Measurements from ENCODE around the gene TALDO1. TPM values are rescaled to one million over a fixed set of nuclear protein-coding genes. Genes with fewer than 3 reads are reported as not detected.

The TALDO1 gene
- total RNA-seq: 79.3 TPM

DNA sequence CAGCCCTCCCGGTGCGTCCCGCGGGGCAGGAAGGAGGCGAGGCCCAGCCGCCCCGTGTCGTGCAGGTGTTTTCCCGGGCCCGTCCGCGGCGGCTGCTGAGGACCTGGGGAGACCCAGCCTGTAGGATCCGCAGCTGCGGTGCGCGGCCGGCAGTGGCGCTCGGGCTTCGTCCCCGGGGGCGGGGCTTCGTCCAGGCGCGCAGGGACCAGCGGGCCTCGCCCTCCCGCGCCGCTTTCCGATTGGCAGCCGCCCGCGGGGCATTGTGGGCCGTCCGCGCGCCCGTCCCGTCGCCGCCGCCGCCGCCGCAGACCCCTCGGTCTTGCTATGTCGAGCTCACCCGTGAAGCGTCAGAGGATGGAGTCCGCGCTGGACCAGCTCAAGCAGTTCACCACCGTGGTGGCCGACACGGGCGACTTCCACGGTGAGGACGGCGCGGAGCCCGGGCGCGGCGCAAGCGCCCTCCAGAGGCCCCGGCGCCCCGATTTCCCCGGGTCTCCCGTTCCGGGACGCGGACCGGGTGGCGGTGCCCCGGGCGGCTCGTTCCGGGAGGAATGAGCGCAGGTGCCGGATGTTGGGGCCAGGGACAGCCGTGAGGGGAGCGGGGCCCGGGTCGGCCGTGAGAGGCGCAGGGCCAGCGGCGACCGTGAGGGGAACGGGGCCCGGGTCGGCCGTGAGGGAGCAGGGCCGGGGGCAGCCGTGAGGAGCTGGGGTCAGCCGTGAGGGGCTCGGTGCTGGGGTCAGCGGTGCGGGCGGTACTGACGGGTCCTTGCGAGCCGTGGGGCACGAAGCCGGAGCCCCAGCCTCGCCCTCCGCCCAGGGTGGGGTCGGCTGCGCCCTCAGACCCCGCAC is at the start of gene TALDO1:
TSS of gene TALDO1 (plus strand) at position 307 of the 849 bp plus-strand sequence. CDS start at position 325, 18 bp downstream.
- DNase-seq: peak; percentile 95

DNA sequence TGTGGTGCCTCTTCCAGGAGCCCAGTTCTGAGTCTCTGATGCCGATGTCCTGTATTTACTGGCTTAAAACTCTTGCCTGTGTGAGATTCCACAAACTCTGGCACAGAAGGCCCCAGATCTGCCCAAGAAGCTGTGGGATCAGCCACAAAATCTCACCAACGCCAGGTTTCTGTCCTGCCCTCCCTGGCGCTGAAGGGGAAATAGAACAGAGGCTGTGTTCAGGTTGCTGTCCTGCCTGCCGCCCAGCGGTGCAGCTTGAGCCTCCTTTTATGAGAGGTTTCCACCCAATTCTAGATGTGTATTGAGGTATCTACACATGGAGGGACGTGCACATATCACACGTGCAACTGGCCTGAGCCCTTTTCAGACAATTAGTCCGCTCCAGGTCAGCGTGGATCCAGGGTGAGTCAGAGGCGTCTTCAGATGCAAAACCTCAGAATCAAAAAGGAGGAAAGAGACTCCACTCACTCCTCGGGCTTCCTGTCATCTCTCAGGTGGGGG is 49.4 kb upstream of the TALDO1 start:
- no peak for DNase-seq

DNA sequence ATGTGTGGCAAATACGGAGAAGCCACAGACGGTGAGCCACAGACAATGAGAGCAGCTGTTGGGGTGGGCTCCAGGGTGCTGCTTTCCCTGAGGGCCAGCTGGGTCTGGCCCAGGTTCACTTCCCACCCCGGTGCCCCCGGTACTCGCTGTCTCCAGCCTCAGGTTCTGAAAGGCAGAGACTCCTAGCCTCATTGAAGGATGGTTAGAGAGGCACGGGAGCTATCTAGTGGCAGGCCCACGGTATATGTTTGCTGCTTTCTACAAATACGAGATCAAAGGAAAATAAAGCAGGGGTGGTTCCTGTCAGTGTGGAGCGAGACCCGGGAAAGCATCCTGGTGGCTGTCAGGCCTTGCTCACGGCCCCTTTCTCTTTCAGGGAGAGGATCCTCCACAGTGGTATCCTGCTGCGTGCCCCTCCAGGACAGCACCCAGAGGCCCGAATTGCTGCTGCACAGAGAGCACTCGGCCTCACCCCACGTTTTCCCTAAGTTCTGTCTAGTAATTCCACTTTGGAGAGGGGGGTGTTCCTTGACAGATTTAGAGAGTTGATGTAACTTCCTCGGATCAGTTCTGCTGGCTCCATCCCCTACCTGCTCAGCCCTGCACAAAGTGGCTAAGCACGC is 48.7 kb upstream of the TALDO1 start:
- DNase-seq: no peak

DNA sequence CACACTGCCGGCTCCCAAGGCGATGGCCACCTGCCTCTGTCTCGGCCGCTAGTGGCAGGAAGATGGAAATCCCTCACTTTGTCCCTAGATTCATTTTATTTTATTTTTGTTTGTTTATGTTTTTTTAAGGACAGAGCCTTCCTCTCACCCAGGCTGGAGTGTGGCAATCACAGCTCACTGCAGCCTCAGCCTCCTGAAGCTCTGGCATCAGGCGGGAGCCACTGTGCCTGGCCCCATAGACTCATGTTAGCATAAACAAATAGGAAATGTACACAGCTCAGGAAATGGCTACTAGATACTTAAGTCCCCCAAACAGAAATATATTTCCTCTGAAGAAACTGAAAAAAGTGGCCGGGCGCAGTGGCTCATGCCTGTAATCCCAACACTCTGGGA is 48.2 kb upstream of the TALDO1 start:
- no peak for DNase-seq

DNA sequence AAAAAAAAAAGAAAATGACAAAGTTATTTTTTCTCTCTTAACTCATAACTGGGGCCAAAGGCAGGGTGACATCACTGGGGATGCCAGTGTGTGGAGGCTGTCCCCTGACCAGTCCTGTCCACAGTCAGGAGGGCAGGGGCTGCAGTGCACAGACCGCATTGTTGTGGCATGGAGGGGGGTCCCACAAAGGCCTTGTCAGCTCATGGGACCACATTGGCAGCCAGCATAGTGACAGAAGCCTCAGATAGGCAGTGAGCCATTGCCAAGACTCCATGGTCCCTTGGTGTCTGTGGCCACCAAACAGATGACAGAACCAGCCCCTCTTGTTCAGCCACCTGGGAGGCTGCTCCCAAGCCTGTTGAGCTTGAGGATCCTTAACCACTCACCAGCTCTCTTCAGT is 47.5 kb upstream of the TALDO1 start:
- DNase-seq: no peak

DNA sequence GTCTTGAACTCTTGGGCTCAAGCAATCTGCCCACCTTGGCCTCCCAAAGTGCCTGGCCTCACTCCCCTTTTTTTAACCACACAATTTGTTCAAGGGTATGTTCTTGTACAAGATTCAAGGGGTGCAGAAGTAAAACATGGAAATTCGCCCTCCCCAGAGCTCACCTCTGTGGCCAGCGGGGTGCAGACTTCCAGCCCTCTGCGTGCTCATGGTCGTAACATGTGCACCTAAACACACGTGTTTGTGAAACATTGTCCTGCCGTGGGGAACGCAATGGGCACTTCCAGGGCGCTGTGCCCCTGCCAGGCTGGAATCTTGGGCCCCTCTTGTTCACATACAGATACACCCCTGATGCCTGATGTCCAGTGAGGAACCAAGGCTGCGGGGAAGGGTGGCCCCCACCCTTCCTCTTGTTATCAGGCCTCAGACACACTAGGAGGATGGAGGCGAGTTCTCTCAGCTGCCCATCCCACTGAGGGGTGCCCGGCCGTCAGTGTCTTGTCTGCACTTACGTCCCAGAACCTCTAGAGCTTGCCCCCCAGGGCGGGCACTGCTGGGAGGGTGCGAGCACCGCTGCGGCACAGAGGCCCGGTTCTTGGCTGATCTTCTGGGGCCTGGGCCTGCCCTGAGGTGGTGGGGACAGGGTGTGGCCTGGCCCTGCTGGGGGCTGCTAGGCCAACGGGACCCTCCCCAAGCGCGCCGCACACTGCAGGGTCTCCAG is 45.4 kb upstream of the TALDO1 start:
- DNase-seq: no peak

DNA sequence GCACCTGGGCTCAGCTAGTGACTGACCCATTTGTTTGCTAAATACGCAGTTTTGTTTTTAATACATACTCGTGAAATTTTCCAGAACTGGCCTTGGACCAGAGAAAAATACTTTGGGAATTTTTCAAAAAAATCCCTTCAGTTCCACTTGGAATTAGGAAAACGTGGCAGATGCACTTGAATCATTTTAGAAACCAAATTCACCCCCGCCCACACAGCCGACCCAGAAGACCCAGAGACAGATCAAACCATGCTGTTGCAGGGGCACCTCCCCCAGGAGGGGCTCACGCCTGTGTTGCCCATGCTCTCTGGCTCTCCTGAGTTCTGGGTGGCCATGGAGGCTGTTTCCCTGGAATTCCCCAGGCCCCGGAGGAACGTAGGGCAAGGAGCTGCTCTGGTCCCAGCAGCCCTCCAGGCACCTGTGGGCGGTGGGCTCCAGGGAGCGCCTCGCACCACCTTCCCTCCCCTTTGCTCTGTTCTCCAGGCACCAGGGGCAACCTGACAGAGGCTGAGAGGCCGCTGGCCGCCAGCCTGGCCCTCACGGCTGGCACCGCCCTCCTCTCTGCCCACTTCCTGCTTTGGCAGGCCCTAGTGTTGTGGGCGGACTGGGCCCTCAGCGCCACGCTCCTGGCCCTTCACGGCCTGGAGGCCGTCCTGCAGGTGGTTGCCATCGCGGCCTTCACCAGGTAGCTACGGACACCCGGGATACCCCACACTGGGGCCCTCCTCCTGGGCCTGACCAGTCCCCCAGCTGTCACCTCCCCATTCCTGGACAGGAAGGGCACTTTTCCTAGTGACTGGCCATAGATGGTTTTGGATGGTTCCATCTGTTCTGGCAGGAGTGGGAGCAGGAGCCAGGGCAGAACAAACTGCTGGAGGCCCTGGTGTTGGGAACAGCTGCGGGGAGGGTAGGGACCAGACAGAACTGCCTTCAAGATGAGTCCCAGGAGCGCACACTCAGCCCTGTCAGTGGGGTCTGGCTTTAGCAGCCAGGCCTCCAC is 44.5 kb upstream of the TALDO1 start:
- no peak for DNase-seq

DNA sequence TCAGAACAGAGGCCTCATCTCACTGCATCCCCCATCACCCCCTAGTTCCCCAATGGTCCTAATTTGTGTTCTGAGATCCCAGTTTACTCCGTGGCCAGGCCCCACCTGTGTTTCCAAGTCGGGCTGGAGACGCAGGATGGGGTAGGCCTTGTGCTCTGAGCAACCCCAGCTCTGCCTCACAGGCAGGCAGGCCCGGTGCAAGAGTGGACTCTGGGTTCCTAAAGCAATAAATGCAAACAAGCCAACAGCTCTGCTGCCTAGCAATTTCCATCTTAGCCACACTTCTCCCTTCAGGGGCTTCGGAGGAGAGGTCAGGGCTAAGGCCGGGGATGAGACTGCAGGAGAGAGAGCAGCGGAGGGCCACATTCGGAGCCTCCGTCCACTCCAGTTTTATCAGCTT is 43.8 kb upstream of the TALDO1 start:
- DNase-seq: no peak

DNA sequence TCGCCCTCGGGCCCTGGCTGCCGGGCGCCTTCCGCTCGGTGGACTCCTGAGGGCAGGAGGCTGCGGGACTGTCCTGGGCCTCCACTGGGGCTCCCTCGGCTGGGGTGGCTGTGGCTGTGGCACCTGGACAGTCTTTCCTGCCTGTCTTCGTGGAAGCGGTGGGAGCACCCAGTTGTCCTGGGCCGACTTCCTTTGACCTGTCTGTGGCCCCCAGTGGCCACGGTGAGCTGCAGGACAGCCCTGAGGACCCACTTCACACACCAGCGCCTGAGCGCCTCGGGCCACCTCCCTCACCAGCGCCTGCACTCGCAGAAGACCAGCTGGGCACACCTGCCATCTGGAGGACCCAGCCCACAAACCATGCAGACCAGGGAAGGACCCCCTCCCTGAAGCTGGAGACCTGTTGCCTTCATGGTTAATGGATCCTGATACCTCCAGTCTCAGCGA is 43.0 kb upstream of the TALDO1 start:
- no peak for DNase-seq

DNA sequence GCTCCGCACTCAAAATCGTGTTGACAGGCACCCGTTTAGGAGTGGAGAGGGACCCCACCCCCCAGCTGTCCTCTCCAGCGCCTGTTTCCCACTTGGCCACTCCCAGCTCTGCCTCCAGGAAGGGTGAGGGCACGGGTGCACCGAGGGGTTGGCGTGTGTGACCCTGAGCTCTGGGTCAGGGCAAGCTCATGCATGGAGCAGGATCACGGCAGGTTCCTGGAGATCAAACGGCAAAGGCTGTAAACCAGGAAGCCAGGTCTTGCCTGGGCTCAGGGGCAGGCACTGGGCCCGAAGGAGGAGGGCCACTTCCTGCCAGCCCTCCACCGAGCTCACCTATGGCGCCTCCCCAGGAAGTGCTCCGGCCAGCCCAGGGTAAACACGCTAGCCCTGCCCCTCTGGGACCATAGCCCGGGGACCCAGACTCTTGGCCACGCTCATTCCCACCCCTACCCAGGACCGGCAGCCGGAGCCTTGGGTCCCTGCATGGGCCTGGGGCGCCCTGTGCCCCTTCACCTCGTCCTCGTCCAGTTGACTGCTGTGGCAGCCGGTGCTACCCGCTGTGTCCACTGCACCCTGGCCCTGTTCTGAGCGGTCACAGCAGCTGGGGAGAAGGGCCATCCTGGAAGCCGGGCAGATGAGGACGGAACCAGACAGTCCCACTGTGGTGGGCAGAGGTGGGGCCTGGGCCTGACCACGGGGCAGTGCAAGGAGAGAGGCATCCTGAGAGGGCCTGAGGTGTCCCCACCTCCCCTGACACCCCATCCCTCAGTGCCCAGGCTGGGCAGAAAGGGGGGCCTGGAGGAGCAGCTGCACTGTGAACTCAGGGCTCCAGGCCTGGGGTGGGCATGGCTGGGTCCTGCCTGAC is 42.3 kb upstream of the TALDO1 start:
- DNase-seq: no peak

DNA sequence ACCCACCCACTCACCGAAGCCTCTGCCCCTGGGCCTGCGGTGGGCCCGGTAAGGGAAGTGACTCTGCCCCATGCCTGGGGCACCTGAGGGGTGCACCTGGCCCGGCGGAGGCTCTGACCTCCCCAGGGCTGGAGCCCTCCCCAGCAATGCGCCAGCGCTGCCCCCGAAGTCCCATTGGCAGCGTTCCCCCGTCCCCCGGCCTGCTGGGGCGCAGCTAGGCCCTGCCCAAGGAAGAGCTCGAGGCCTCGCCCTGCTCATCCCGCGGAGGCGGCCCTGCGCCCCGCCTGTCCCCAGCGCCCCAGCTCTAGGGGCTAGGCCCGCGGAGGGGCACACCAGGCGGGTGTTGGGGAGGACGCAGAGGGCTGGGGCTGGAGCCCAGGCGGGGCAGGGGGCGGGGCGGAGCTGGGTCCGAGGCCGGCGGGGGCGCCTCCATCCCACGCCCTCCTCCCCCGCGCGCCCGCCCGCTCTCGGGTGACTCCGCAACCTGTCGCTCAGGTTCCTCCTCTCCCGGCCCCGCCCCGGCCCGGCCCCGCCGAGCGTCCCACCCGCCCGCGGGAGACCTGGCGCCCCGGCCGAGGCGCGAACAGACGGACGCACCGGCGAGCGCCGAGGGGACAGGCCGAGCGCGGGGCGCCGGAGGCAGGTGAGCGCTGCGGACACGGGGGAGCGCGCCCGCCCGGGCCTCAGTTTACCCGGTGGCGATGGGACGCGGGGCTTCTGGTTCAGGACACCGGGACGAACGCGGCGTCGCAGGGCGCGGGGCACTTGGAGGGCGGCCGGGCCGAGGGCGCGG is 41.4 kb upstream of the TALDO1 start, which contains the start of gene EPS8L2:
TSS of gene EPS8L2 (plus strand) at position 586 of the 793 bp plus-strand sequence. CDS start 3,177 bp downstream, outside the sequence.
- DNase-seq: no peak

DNA sequence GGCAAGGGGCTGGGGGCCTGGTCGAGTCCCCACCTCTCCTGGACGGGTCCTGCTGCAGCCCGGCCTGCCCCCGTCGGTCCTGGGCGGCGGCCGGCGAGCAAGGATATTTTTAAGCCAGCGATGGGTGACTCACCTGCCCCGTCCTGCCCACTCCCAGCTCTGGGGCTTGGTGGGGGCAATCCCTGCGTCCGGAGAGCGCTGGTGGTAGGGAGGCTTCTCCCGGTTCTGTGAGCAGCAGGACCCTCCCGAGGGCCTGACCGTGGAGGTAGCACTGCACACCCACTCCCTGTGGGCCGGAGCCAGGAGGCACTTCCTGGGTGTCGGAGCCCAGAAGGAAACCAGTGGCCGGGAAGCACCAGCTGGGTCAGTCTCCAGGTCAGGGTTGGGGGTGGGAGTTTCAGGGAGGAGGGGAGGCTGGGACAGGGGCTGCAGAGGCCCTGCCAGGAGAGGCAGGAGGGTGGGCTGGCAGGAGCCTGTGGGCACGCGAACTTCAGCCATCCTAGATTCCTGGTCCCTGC is 40.8 kb upstream of the TALDO1 start:
- no peak for DNase-seq

DNA sequence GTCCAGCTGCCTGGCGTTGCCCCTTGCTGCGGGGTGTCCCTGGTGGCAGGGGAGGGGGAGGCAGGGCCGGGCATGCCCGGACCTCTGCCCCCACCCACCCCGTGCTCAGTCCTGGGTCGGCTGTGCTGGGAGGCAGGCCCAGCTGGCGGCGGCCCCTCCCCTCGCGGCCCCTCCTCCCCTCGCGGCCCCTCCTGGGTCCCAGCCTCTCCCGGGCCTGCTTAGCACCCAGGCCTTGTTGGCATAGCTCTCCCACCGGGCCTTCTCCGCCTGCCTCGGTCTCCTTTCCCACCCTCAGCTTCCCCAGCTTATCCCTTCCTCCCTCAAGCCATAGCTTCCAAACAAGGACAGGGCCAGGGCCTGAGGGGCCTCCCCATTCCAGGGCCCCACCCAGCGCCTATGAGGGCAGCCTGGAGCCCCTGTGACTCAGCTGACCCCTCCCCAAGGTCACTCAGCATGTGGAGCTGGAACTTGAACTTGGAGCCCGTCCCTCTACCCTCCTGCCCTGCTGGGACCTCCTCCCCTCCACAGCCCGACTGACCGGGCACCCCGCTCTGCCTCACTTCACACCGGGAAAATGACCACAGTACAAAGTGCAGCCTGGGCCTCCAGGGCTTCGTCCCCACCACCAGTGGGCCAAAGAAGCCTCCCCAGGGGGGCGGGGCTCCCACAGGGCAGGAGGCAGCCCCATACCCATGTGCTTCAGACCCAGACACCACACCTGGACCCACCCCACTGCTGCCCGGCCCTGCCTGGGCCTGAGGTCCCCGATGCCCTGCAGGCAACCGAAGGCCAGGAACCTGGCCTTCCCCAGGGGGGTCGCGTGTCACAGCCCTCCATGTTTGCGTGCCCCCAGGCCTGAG is 40.1 kb upstream of the TALDO1 start:
- DNase-seq: no peak

DNA sequence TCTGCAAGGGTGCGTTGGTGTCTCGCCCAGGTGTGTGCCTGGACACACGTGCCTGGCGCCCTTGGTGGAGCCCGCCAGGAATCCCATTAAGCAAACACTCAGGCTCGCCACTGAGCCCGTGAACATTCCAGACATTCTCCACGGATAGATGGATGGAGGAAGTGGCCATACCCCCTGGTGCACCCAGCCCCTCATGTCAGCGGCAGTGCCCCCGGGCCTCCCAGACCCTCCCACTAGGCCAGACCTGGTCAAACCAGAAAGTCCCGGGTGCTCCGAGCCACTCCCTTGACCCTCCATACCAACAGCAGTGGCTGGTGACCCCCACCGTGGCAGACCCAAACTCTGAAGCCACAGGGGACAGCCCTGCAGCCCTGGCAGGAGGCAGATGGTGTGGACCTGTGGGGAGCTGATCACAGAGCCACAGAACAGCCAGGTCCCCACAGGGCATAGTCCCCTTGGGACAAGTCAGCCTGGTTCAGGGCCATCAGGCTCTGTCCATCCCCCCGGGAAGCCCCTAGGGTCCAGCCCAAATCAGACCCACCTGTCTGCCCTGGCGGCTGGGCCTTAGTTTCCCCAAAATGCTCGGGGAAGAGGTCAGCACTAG is 39.3 kb upstream of the TALDO1 start:
- no peak for DNase-seq

DNA sequence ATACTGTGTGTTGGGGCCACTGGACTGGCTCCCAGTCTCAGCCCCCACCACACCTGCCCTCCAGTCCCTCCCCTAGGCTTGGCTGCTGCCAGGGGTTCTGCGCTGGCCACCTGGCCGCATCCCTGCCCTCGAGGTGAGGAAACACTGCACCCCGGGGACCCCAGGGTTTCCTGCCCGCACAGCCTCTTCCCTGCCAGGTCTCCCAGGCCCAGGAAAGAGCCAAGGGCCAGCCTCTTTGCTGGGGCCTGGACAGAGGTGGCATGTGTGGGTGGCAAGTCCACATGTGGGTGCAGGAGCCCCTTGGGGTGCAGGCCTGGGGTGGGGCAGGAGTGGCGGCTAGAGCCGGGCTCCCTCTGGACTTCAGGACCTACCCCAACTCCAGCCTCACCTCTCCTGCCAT is 38.8 kb upstream of the TALDO1 start:
- no peak for DNase-seq

DNA sequence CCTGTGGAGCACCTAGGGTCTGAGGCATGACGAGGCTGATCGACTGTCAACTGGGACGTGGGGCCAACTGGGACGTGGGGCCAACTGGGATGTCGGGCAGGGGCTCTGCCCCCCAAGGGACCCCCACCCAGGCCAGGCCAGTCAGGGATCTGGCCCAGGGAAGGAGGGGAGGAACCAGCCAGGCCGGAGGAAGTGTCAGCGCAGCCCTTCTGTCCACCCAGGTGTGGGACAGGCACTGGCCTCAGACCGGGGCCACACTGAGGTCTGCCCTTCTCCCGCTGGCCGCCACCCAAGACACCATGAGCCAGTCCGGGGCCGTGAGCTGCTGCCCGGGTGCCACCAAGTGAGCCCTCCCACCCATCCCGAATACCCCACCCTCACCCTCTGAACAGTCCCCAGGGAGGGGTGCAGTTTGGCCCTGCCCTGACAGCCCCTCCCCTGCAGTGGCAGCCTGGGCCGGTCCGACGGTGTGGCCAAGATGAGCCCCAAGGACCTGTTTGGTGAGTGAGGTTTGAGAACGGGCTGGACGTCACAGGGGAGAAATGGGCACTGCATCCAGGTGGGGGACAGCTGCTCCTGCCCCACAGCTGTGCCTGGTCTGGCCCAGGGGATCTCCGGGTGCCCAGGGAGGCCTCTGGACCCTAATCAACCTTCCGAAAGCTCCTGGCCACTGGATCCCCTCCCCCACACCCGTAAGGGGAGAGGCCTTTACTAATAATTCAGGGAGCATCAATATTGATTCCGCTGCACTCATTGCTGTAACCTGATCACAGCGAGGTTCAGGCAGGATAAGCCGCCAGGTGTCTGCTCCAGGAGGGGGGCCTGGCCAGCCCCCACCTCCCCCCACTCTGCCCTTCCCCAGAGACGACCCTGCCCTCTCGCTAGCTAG is 37.9 kb upstream of the TALDO1 start:
- no peak for DNase-seq

DNA sequence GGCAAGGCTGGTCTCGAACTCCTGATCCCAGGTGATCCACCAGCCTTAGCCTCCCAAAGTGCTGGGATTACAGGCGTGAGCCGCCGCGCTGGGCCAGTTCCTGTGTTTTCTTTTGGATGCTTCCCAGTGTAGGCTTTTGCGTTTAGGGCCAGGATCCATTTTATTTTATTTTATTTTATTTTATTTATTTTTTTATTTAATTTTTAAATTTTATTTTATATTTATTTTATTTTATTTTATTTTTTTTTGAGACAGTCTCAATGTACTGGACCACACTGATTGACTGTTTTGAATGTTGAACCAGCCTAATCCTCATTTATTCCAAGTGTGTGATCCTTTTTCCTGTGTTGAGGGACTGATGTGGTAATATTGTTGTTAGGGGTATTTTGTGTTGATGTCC is 32.8 kb upstream of the TALDO1 start:
- no peak for DNase-seq
